Activated CD4-positive, CD25-positive, alpha-beta regulatory T cell (primary cell): Measurements from ENCODE around the gene DBH.

Source experiments
- DNase-seq, 4 experiments: peaks; one replicate each; lab custom pipeline; 2025; lab: John Stamatoyannopoulos, UW

DBH gene

DNA sequence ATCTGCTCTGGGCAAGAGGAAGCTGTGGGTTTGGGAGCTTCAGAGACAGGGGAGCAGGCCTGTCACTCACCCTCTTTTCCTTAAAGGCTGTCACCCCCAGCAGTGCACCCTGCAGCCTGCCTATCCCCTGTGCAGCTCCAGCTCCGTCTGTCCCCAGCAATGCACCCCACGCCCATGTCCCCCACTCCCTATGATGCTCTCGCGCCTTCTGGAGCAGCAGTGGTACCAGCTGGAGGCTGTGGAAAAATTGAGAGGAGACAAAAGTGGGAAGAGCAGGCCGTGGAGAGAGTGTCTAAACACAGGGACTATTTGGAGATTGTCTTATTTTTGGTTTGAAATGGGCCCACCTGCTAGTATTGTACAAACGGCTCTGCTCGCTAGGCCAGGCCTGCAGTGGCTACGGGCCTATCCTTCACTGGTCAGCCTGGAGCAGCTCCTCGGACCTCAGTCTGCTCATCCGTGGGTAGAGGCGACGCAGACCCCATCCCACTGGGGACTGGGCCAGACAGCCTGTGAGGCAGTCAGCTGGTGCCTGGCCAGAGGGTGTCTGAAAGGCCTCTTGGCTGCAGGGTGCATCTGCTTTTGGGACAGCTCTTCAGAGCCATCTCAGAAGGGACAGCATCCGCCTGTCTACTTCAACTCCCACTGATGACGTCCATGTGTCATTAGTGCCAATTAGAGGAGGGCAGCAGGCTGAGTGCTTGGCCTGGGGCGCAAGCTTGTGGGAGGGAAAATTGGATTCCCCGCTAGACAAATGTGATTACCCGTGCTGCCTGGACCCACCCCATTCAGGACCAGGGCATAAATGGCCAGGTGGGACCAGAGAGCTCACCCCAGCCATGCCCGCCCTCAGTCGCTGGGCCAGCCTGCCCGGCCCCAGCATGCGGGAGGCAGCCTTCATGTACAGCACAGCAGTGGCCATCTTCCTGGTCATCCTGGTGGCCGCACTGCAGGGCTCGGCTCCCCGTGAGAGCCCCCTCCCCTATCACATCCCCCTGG lies at the start of gene DBH:
DBH (plus strand) TSS at position 831 of the 999 bp plus-strand sequence; CDS start at position 840, 9 bp downstream.
- no peak for DNase-seq

DNA sequence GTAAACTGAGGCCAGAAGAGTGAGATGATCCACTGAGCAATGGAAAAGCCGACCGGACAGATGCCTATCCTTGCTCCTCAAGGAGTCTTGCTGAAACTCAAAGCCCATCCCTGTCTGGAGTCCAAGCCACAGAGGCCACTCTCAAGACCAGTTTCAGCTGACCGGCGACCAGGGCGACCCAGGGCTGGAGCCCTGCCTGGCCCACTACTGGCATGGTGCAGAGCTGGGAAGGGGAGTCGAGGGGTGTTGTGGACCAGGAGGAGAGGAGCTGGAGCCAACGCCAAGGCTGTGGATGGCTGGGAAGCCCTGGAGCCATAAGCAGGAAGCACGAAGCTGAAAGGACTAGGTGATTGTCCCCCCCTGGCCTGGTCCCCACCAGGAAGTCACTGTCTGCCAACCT lies 49.1 kb upstream of the DBH start:
- DNase-seq, result no peak

DNA sequence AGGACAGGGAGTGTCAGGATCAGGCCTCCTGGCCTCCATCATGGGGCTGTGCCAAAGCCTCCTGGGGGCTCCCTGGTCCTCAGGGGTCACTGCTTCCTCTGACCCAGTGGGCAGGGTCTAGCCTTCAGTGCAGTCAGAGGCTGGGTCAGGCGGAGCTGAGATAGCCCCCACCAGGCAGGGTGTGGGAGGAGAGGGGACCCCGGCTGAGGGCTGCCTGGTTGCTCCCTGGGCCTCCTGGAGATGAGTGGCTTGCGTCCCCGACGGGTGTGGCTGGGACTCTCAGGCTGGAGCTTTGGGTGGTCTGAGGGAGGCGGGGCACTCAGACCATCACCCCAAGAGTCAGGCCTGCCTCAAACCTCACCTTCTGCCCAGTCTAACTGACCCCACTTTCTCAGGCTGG lies 48.7 kb upstream of the DBH start:
- no peak for DNase-seq

DNA sequence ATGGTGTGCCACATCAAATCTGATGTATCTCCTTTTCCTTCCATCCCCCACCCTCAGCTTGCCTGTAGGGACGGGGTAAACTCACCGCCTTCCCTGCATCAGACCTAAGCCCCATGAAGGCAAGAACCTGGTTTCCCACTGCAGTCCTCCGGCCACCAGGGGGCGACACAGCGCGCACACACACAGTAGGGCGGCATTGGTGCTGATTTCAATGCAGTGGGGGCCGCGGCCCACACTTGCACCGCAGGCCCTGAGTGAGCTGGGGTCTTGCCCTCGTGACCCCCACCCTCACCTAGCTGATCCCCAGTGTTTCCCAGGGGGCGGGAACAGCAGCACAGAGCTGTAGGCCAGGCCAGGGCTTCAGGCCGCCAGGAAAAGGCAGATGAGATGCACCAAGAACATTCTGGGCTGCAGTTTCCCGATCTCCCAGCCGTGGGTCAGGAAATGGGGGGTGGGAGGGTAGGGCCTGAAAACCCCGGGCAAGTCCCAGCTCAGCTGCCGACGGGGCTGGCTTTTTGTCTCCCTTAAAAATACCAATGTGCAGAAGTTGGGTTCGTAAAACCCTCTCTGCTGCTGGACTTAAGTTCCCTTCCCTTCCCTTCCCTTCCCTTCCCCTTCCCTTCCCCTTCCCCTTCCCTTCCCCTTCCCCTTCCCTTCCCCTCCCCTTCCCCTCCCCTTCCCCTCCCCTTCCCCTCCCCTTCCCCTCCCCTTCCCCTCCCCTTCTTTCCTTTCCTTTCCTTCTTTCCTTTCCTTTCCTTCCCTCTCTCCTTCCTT lies 46.5 kb upstream of the DBH start:
- DNase-seq, result peak in 3 of 4 experiments; percentile 22 to 37 (median 32)

DNA sequence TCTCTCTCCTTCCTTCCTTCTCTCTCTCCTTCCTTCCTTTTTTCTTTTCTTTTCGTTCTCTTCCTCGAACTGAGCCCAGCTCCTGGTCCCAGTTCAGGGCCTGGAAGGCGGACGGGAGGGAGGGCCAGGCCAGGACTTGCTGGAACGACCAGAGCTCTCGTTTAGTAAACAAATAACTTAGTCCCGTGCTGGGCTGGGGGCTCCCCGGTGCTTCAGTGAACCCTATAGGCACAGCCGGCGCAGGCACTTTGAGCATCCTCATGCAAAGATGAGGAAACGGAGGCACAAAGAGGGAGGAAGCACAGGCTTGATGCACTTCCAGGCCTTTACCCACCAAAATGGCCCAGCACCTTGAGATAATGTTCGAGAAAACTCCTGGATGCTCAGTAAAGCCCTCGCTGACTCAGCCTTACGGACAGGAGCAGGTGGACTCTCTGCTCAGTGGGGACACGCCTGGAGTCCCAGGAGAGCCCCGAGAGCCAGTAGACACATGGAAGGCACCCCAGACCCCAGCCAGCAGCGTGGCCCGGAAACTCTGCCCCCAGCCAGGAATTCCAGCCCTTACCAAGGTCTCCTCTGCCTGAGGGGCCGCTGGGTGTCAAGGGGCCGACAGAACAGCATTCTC lies 45.8 kb upstream of the DBH start:
- no peak for DNase-seq

DNA sequence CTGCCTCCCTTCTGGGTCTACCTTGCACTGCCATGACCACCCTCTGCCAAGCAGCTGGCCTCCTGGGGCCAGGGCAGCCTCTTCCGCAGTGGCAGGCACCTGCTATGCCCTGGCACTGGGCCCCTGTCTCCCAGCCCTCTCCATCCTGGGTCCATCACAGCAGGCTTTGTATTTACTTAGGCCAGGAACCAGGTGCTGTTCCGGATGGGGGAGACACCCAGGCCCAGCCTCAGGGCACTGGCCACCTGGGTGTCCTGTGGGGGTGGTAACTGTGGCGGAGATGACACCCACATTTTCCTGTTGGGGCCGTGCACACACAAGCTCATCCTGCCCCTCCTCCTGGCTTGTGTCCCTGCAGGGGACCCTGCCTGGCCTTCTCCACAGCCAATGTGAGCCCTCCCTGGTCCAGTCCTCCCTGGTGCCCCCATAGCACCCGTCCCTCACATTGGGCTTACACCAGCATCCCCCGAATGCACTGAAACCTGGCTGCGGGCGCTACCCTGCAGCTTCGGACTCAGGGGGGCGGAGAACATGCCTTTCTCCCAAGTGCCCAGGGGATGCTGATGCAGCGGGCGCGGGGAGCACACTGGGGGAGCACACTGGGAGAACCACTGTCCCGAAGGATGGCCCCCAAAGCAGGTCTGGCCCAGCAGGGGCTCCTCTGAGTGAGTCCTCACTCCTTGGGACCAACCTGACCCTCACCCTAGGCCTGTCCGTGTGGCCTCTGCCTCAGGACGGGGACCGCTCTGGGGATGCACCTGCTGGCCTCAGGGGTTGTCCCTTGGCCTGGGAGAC lies 44.9 kb upstream of the DBH start:
- no peak for DNase-seq

DNA sequence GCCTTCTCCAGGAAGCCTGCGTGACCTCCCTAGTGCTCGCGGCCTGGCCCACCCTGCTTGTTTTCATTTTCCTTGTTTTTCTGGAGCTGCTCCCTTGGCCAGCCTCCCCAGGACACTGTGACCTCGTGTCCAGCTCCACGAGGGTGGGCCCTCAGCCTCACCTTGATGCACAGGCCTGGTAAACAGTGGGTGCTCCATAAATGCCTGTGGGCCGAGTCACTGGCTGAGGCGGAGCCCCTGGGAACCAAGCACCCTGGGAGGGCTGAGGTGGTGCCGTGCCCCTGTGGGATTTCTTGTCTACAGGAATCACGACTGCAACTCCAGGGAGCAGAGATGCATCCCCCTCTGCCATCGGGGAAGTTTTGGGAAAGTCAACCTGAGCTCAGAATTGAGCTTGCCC lies 44.2 kb upstream of the DBH start:
- DNase-seq, result no peak

DNA sequence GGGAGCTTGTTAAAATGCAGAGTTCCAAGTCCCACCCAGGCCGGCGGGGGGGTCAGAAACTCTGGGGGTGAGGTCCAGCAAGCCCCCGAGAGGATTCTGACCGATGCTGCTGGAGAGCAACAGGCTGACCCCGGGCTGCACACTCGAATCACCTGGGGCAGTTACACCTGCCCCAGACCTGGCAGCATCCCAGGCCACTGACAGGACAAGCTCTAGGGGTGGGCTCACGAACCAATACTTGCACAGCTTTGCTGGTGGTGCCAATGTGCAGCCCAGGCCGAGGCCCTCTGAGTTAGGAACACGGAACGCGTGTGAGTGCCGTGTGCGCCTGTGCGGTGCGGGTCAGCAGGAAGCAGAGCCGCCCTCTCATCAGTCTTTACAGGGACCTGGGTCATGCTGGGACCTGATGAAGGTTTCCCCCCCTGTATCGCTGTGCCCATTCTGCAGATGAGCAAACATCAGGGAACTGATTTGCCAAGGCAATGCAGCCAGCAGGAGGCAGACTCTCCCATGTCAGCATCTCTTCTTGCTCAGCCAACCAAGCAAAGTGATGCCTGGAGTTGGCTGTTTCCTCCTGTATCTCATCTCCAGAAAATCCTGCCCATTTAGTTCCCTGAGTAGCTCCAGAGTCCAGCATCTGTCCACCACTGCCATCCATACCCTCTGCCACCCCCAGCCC lies 43.3 kb upstream of the DBH start:
- DNase-seq, result no peak

DNA sequence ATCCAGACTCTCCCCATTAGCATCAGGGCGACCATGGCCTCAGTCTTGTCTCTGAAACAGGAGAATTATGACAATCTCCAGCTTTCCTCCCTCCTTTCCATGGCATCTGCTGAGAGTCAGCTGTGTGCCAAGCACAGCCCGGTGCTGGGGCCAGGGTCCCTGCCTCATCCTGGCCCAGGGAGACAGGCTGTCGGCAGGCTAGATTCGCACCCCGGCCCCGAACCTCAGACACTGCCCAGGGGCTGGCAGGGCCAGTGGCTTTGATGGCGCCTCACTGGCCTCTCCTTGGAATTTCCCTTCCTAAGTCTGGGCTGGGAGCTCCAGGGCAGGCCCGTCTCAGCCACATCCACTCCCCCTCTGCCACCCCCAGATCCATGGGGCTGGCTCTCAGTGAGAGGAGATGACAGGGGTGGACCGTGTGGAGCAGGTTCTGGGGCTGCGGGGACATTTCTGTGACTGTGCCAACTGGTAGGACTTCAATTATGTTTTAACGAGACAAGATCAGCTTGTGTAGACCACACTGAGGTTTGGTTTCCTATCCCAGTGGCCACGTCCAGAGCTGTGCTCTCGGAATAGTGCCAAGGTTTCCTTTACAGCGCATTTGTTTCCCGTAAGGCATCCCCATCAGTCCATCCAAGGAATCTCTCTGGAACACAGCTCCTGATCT lies 42.4 kb upstream of the DBH start:
- DNase-seq, result no peak

DNA sequence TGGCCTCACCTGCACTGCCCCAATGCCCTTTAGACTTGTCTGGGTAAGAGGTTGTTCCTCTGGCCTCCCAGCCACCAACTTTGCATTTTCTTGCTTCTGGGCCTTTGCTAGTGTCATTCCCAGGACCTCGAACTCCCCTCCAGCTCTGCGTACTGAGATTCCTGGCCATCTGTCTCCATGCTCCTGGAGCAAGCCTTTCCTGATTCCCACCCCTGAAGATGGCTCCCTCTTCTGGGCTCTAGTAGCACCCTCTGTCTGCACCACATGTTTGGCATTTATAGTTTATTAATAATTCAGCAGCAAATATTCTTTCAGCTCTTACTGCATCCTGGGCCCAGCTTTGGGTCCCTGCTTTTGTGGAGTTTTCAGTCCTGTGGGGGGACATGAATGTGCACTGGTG lies 41.9 kb upstream of the DBH start:
- no peak for DNase-seq

DNA sequence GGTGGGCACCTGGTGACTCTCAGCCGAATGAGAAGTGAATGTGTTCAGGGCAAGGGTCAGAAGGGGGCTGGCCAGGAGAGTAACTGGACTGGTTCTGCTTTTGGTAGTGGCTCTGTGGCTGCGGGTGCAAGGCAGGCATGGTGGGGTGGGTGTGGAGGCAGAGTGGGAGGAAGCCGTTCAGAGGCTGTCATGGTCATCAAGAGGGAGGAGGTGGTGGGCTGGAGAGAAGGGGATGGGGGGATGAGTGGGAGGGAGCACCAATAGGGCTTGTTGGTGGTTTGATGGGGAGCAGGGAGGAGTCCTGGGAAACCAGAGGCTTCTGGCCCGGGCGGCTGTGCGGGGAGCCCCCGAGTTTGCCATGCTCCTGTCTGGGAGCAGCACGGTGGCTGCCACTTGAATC lies 40.3 kb upstream of the DBH start:
- DNase-seq, result no peak

DNA sequence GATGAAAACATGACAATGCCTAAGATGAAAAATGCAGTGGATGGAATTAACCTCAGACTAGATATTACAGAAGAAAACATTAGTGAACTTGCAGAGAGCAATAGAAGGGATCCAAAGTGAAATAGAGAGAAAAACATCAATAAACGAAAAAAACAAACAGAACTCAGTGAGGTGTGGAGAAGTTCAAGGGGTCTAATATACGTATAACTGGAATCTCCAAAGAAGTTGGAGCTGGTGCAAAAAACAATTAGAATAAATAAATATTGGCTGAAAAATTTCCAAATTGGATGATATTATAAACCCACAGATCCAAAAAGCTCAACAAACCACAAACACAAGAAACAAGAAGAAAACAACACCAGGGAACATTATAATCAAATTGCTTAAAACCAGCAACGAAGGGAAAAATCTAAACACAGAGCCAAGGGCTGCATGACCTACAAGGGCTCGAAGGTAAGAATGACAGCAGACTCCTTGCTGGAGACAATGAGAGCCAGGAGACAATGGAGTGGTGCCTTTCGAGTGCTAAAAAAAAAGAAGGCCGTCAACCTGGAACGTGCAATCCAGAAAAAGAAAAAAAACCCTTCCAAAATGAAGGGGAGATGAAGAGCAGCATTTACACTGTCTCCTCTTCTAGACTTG lies 38.7 kb upstream of the DBH start:
- no peak for DNase-seq

DNA sequence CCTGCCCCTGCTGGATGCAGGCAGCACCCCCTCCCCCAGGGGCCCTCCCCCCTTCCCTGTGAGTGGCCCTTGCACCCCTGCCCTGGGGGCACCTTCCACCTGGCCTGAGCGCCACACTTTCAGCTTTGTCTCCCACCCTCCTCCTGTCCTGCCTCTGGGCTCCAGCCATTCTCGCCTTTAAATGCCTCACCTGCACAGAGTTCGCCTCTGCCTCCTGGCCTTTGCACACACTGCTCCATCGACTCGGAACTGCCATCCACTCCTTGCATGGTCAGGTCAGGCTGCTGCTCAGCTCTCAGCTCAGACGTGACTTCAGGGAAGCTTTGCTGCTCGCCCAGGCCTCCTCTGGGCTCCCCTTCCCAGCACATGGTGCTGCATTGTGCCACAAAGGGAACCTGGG lies 37.2 kb upstream of the DBH start:
- DNase-seq, result no peak

DNA sequence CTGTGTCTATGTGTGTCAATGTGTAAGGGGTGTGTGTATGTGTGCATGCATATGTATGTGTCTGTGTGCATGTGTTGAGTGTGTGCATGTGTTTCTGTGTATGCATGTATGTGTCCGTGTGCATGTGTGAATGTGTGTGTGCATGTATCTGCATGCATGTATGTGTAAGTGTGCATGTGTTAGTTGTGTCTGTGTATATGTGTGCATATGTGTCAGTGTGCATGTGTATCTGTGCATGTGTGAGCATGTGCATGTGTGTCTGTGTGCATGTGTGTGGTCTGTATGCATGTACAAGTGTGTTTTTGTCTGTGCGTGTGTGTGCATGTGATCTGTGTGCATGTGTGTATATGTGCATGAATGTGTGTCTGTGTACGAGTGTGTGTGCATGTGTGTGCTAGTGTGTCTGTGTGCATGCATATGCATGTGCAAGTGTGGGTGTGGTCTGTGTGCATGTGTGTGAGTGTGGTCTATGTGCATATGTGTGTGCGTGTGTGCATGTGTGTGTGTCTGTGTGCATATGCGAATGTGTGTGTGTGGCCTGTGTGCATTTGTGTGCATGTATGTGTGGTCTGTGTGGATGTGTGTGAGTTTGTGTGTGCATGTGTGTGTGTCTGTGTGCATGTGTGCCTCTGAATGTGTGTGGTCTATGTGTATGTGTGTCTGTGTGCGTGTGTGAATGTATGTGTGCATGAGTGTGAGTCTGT lies 36.5 kb upstream of the DBH start:
- DNase-seq, result no peak

DNA sequence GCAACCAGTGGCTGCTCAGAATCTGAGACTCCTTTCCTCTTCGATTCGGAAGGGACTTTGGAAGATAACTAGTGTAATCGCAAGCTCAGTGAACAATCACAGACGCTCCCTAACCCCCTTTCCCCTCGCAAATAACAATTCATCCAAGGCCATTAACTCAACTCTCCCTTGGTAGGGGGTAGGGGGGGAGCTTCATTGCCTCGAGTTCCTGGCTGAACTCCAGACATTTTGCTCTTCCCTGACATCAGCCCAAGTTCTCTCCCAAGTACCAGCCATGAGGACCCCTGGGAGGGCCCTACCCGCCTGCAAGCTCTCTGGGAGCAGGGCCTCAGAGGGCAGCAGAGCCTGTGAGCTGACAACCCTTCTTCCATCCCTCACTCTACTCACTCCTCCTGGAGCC lies 35.4 kb upstream of the DBH start:
- no peak for DNase-seq

DNA sequence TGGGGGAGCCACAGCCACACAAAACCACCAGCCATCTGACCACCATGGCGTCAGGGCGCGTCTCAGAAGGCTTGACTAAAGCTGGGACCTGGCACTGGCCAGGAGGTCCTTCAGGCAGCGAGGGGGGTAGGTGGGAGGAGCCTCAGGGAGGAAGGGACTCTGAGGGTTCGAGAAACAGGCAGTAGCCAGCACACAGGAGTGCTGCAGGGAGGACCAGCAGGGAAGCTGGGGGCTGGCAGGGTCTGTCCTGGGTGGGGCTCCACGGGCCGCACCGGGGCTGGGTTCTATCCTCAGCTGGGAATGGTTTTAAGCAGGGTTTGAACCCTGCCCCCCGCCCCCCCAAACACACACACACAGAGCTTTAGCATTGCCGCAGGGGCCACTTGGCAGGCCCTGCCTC lies 34.4 kb upstream of the DBH start:
- DNase-seq, result no peak

DNA sequence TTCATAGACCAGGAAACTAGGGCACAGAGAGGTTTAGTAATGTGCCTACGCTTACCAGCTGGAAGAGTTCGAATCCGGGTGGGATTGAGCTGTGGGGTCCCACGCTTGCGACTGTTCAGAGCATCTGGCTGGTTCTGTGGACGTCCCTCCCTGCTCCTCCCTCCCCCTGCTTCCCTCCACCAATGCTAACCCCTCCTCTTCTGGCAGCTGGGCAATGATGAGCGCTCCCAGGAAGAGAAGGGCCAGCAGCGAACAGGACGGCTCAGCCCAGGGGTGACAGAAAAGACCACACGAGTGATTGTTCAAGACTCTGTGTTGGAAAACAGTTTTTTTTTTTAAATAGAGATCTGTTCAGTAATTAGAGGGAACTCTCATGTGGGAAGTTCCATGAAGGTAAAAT lies 33.9 kb upstream of the DBH start:
- DNase-seq, result no peak

DNA sequence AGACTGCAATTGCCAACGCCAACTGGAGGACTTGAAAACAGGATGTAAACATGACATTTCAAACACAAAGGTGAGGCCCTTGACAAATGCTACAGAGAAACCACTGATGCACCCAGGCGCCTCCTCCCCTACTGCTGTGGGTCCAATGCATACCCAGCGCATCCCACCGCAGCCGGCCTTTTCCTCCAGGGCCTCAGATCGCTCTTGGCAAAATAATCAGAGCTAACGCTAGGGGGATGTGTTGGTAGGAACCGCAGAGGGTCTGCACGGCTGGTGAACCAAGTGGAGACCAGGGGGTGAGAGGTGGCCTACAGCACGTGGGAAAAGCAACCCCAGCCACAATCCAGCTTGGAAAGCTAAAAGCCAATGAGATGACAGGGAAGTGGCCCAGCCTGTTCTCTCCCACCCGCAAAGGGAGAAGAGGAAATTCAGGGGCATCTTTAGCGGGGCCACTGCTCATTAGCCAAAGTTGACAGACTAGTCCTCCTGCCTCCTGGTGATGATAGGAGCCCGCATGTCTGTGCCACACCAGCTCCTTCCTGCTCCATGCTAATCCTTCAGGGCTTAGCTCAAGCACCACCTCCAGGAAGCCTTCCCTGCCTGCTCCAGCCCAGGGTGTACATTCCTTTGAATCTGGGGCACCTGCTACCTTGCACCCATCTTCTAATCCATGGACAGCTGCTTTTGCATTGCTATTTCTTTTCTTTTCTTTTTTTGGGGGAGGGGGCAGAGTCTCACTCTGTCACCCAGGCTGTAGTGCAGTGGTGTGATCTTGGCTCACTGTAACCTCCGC lies 32.8 kb upstream of the DBH start:
- DNase-seq, result no peak

DNA sequence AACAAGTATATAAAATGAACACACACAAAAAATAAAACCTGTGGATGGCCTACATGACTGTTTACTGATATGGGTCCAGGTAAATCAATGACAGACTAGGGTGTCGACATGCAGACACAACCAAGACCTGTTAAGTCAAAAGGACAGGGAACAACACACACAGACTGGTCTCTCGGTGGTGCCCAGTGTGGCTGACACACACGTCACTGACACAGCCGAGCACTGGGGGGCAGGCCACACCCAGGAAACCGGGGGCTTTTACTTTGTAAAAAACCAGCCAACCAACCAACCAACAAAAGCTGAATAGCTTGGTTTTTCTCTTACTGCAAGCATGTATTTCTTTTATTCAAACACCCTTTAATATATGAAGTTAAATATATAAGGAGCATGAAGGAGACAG lies 31.9 kb upstream of the DBH start:
- peak in 1 of 4 experiments; percentile 11 for DNase-seq
